IPS DF 6.9 (cell line): ENCODE data around the gene TNFSF9.
"Not testable (repeated sequence)": the region's sequence is repeated elsewhere in the genome, so short reads cannot be mapped to it uniquely, and the experiment has no call there.

ENCODE experiments used
- DNase-seq: peaks from one replicate; pipeline ENCODE4 v3.0.0-alpha.2; 2013; ENCODE audit warnings: low read depth, low spot score
- H3K27ac ChIP-seq: one replicate; pipeline ENCODE4 v1.5.1; 2013; ENCODE audit warnings: low read length, control low read depth
- H3K27me3 ChIP-seq: 2 replicates; pipeline ENCODE4 v1.6.1; 2013; ENCODE audit warnings: mild to moderate bottlenecking, low read length; ENCODE audit not compliant: control insufficient read depth, insufficient read depth
- H3K36me3 ChIP-seq: 2 replicates; pipeline ENCODE4 v1.6.1; 2013; ENCODE audit warnings: low read length; ENCODE audit not compliant: control insufficient read depth, insufficient read depth
- H3K4me1 ChIP-seq: 2 replicates; pipeline ENCODE4 v1.6.1; 2013; ENCODE audit warnings: low read length; ENCODE audit not compliant: control insufficient read depth, insufficient read depth
- H3K4me3 ChIP-seq: 2 replicates; pipeline ENCODE4 v1.5.1; 2013; ENCODE audit warnings: mild to moderate bottlenecking, low read length
- H3K9me3 ChIP-seq: 2 replicates; pipeline ENCODE4 v1.6.1; 2013; ENCODE audit warnings: low read length, inconsistent platforms; ENCODE audit not compliant: control insufficient read depth, insufficient read depth
- WGBS: extraction: QIAGEN DNeasy Blood & Tissue Kit; methylation state at CpG from one replicate; pipeline ENCODE4 v1.1.7; 2013; ENCODE audit warnings: mixed read lengths, missing lambda C conversion rate; ENCODE audit not compliant: insufficient read length, insufficient coverage; 5-methylcytosine and 5-hydroxymethylcytosine counted together

The TNFSF9 gene

DNA sequence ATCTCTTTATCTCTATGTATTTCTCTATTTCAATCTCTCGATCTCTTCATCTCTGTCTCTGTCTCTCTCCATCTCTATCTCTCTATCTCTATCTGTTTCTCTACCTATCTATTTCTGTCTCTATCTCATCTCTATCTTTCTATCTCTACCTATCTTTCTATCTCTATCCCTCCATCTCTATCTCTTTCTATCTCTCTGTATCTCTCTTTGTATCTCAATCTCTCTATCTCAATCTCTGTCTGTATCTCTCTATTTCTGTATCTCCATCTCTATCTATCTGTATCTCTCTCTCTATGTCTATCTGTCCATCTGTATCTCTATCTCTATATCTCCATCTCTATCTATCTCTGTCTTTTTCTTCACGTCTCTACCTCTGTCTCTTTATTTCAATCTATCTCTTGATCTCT lies 25.2 kb downstream of the TNFSF9 start:
- H3K4me1 ChIP-seq, result peaks cover 4% of the 10 kb centered on the region
- no peak for DNase-seq
- H3K9me3 ChIP-seq, result no peaks in the 10 kb centered on the region
- 100% methylated on average over 2 of the region's 2 CpGs for WGBS
- no peaks in the 10 kb centered on the region for H3K27me3 ChIP-seq
- no peak overlapping the region for H3K27ac ChIP-seq
- no peaks in the 10 kb centered on the region for H3K36me3 ChIP-seq
- no peak overlapping the region for H3K4me3 ChIP-seq

- DNase-seq, result no peak
- H3K9me3 ChIP-seq, result no peaks in the 10 kb centered on the region
- no peak overlapping the region for H3K27ac ChIP-seq
- no peak overlapping the region for H3K4me3 ChIP-seq
- H3K36me3 ChIP-seq, result no peaks in the 10 kb centered on the region
- no peaks in the 10 kb centered on the region for H3K27me3 ChIP-seq
- peaks cover 3% of the 10 kb centered on the region for H3K4me1 ChIP-seq
- 100% methylated on average over 1 of the region's 11 CpGs for WGBS
Observed at GRCh38 chr19:6556480-6557195, 25.8 kb downstream of the TNFSF9 start.

DNA sequence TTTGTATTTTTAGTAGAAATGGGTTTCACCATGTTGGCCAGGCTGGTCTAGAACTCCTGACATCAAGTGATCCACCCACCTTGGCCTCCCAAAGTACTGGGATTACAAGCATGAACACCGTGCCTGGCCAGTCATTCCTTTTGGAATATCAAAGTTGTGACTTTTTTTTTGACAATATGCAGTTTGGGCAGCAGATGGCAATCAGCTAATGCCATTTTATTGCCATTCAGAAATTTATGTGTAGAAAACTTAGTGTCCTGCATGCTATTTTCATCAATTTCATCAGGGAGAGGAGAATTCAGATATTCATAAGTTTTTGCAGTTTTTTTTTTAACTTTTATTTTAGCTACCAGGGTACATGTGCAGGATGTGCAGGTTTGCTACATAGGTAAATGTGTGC lies 31.6 kb downstream of the TNFSF9 start:
- DNase-seq, H3K4me1 ChIP-seq, H3K4me3 ChIP-seq, H3K36me3 ChIP-seq, H3K27ac ChIP-seq, H3K9me3 ChIP-seq, H3K27me3 ChIP-seq: not testable (repeated sequence)
- WGBS, result no CpG with 5 or more reads among the region's 1 CpG

GRCh38 chr19:6564393-6564792 lies 33.6 kb downstream of the TNFSF9 start:
- H3K9me3 ChIP-seq, result no peaks in the 10 kb centered on the region
- H3K36me3 ChIP-seq, result no peaks in the 10 kb centered on the region
- no peaks in the 10 kb centered on the region for H3K27me3 ChIP-seq
- no CpG with 5 or more reads among the region's 2 CpGs for WGBS
- H3K4me1 ChIP-seq, result no peaks in the 10 kb centered on the region
- H3K27ac ChIP-seq, result no peak overlapping the region
- no peak overlapping the region for H3K4me3 ChIP-seq
- no peak for DNase-seq

GRCh38 chr19:6566727-6567126 lies 35.9 kb downstream of the TNFSF9 start:
- DNase-seq, H3K4me3 ChIP-seq, H3K9me3 ChIP-seq, H3K4me1 ChIP-seq, H3K36me3 ChIP-seq, H3K27me3 ChIP-seq, H3K27ac ChIP-seq: not testable (repeated sequence)
- WGBS, result no CpG with 5 or more reads among the region's 3 CpGs

DNA sequence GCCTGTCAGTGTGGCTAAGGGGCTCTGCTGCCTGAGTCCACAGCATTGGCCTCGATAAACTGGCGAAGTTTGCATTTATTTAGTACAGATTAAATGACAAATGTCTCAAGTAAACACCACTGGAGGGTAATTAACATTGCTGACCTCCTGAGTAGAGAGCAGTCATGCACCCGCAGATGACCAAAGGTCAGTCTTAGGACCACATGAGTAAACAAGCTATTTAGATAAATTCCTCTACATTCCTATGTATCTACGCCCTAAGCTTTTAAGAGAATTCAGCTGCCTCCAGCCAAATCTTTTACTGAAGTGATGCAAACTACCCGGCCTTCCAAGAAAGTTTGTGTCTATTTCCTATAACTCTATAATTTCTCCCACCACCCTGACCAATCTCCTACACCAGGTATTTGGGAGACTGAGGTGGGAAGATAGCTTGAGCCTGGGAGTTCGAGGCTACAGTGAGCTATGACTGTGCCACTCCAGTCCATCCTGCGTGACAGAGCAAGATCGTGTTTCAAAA lies 37.2 kb downstream of the TNFSF9 start:
- no peaks in the 10 kb centered on the region for H3K9me3 ChIP-seq
- no peak overlapping the region for H3K27ac ChIP-seq
- H3K4me3 ChIP-seq, result no peak overlapping the region
- DNase-seq, result no peak
- no CpG with 5 or more reads among the region's 8 CpGs for WGBS
- H3K4me1 ChIP-seq, result no peaks in the 10 kb centered on the region
- no peaks in the 10 kb centered on the region for H3K27me3 ChIP-seq
- H3K36me3 ChIP-seq, result no peaks in the 10 kb centered on the region

- no peaks in the 10 kb centered on the region for H3K4me1 ChIP-seq
- WGBS, result no CpG with 5 or more reads among the region's 3 CpGs
- no peak for DNase-seq
- H3K4me3 ChIP-seq, result no peak overlapping the region
- H3K36me3 ChIP-seq, result no peaks in the 10 kb centered on the region
- H3K27ac ChIP-seq, result no peak overlapping the region
- no peaks in the 10 kb centered on the region for H3K9me3 ChIP-seq
- H3K27me3 ChIP-seq, result no peaks in the 10 kb centered on the region
Observed at GRCh38 chr19:6568816-6569215, 38.0 kb downstream of the TNFSF9 start.

DNA sequence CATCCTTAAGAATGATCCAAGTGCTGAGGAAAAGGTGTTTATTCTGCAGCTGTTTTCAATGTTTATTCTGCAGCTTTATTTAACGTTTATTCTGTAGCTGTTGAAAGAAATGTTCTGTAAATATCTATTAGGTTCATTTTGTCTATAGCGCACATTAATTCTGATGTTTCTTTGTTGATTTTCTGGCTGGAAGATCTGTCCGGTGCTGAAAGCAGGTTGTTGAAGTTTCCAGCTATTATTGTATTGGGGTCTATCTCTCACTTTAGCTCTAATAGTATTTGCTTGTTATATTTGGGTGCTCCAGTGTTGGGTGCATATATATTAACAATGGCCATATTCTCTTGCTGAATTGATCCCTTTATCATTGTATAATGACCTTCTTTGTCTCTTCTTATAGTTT lies 39.9 kb downstream of the TNFSF9 start:
- H3K4me1 ChIP-seq, result no peaks in the 10 kb centered on the region; the same call in 1 of the 2 replicates
- no peaks in the 10 kb centered on the region for H3K9me3 ChIP-seq
- no peaks in the 10 kb centered on the region for H3K27me3 ChIP-seq
- H3K27ac ChIP-seq, result no peak overlapping the region
- no peak overlapping the region for H3K4me3 ChIP-seq
- no CpG with 5 or more reads among the region's 3 CpGs for WGBS
- no peak for DNase-seq
- no peaks in the 10 kb centered on the region for H3K36me3 ChIP-seq

DNA sequence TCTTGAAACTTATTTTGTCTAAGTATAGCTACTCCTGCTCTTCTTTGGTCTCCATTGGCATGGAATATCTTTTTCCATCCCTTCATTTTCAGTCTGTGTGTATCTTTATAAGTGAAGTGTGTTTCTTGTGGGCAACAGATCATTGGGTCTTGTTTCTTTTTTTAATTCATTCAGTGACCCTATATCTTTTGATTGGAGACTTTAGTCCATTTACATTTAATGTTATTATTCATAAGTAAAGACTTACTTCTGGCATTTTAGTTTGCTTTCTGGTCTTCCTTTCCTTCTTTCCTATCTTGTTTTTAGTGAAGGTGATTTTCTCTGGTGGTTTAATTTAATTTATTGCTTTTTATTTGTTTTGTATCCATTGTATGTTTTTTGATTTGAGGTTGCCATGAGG lies 40.3 kb downstream of the TNFSF9 start:
- Histone ChIP-seq H3K27me3 (no peaks in the 10 kb centered on the region), H3K4me3 (no peak overlapping the region), H3K27ac (no peak overlapping the region), H3K4me1 (no peaks in the 10 kb centered on the region; the same call in 1 of the 2 replicates), H3K36me3 (no peaks in the 10 kb centered on the region), H3K9me3 (no peaks in the 10 kb centered on the region)
- DNase-seq, result no peak

DNA sequence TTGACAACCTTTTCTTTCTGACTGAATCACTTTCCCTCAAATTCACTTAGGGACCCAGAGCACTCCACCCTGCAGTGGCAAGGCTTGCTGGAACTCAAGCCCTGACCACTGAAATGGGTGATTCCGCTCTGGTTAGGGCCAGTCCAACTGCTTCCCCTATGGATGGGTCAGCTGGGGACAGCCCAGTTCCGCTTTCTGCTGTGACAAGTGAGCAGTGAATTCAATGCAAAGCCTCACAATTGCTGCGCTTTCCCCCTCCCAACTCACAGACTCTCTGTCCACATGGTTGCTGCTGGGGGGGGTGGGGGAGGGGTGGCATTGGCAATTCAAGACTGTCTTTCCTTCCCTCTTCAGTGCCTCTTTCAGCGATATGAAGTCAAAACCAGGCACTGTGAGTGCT lies 41.4 kb downstream of the TNFSF9 start:
- WGBS, result no CpG with 5 or more reads among the region's 4 CpGs
- no peaks in the 10 kb centered on the region; the same call in 1 of the 2 replicates for H3K4me1 ChIP-seq
- H3K27ac ChIP-seq, result no peak overlapping the region
- no peaks in the 10 kb centered on the region for H3K9me3 ChIP-seq
- no peaks in the 10 kb centered on the region for H3K36me3 ChIP-seq
- H3K27me3 ChIP-seq, result no peaks in the 10 kb centered on the region
- H3K4me3 ChIP-seq, result no peak overlapping the region
- no peak for DNase-seq

DNA sequence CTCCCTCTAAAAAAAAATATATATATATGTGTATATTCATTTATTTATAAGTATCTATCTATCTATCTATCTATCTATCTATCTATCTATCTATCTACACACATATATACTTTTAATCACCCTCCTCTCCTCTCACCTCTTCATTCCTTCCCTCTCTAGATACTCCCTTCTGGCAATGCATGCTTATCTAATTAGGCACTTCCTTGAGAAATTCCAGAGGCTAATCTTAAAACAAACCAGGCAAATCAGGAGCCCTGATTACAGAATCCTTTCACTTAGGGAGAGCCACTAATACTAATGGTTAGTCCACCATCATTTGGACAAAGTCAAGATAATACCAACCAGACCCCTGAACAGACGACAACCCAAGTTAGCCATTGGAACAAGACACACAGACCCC lies 42.5 kb downstream of the TNFSF9 start:
- Histone ChIP-seq H3K36me3 (no peaks in the 10 kb centered on the region), H3K4me1 (no peaks in the 10 kb centered on the region; the same call in 1 of the 2 replicates), H3K27ac (no peak overlapping the region), H3K4me3 (no peak overlapping the region), H3K27me3 (no peaks in the 10 kb centered on the region), H3K9me3 (no peaks in the 10 kb centered on the region)
- WGBS, result no CpG with 5 or more reads among the region's 1 CpG
- DNase-seq, result no peak
